GM21515 (cell line): ENCODE data around the gene HS6ST3.

Experiments
- ATAC-seq: cut with Tn5 transposase; IDR thresholded peaks from one replicate; pipeline ENCODE4 v1.9.1; 2021; ENCODE audit not compliant: unreplicated experiment

Gene HS6ST3

DNA sequence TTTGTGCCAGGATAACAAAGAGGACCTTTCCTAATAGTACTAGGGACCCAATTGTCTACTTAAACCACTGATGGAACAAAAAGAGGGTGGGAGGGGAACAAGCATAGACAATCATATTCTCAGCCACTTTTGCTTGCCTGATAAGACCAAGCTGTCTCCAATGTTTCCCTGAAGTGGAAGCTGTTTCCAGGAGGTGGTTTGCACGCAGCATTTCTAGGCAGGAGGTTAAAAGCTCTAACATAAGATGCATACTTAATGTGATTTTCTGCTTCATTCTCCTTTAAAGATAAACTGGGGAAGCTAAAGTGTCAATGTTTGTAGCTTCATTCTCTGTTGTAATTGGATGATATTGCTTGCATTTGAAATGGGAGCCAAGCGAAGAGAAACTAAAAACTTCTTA, 442.9 kb downstream of the HS6ST3 start:
- ATAC-seq: no peak

DNA sequence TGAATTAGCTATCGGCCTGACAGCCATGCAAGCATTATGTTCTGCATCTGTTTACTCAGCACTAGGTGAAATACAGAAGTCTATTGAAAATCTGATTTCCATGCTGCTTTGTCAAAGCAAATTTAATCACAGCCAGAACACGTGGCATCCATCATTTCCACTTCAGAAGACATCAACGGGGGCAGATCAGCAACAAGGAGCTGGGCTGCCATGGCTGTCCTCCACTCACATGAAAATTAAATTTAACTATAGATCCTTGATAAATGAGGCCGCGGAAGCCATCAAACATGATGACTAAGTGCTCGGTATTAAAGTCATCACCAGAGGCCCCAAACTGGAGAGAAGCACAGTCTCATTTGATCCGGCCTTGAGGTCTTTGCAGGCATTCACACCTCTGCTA, 443.5 kb downstream of the HS6ST3 start:
- no peak for ATAC-seq

DNA sequence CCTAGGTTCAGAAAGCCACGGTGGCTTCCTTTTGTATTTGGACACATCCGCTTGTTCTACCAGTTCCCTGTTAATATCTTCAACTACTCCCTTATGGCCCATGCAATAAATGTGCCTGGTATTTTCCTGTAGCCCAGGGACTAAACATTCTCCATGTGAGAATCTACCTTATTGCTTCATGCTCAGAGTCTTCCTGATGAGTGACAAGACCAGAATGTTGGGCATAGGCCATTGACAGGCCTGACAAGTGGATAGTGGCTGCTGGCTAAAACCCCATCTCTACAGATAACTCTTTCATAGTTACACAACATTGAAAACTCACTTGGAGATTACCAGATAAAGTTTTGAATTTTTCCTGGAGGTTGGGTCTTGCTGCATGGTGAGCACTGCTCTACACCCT, 449.9 kb downstream of the HS6ST3 start:
- no peak for ATAC-seq

DNA sequence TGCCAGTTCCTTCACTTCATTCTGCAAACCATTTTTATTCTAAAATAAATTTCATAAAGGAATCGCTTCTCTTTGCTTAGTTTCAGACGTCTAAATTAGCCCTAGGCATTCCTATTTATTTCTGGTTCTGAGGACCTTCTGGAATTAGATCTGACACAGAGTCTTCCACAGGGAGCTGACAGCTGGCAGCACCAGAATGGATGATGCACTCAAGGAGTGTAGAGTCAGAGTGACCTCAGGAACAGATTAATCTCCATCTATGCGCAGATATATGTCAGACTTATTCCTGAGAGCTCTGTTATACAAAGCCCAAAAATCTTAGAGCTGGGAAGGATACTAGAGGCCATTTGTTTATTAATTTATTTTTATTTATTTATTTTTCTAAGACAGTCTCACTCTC, 450.8 kb downstream of the HS6ST3 start:
- ATAC-seq: no peak

DNA sequence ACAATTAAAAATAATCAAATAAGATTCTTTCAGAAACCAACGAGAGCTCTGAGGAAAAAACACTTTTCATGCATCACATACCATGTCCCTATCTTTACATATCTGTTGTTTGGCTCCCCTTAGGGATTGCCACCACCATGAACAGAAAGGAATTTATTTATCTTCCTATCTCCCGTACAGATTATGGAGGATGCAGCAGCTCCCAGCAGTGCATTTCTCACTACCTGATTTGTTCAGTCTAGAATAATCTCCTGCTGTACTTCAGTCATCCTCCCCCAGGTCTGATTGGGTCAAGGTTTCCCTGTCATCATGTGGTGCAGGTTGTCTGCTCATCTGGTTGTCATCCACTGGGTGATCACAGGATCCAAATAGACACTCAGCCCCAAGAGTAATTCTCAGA, 453.1 kb downstream of the HS6ST3 start:
- no peak for ATAC-seq

DNA sequence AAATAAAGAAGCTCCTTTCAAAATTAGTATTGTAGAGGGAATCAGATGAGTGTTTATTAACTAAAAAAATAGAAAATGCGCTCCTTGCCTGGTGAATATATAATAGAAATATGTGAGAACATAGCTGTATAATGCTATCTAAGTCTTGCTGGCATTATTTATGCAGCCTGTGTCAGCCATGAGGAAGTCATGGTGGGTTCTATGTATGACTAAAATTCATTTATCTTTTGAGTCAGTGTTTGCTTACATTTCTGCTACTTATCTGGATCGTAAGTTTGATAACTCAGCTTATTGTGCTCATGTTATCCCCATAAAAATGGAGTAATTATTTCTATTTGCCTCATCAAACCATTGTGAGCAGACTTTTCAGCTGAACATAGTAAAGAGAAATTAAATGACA, 455.1 kb downstream of the HS6ST3 start:
- no peak for ATAC-seq

DNA sequence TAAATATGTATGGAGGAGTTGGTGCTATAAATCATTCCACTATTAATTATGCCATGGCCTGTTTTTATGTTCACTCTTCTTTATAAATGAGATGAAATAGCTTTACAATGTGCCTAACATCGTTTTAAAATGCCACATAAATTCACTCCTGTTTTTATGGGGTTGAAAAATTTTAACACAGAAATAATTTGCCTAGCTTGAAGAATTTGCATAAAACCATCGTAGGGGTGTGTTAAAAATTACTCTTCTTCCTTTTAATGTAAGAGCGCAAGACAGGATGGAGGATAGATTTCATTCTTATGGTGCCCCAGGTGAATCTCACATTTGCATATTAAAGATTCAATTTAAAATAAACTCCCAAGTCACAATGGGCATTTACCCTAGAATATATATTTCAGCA, 456.6 kb downstream of the HS6ST3 start:
- ATAC-seq: no peak

DNA sequence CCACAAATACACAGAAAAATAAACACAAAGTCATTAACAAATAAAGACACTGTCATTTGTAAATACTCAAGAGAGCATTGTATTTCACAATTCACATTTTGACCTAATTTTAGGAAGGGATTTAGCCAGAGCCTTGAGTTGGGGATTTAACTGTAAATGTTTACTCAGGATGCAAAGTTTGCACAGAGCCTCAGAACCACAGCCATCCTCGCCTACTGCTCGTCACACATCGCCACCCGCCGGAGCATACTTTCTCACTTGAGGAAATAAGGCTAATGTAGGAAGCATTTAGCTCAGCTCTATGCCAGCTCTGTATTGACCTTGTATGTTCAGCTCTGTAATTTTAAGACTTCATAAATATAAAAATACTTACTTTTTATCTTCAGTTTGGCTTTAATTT, 461.6 kb downstream of the HS6ST3 start:
- ATAC-seq: no peak

DNA sequence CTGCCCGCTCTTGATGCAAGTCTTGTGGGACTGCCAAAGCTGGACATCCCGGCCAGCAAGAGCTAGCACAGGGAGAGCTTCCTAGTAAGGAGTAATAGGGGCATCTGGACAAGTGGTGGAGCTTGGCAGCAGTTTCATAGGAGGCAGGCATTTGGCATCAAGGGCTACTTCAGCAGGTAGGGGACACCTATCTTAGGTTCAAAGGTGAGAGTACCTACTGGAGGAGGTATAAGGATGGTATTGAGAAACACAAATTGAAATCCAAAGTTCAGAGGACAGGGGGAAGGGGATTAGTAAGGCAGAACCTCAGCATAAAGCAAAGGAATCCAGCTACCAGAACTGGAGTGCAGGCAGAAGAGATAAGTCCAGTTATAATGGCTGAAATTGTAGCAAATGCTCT, 462.7 kb downstream of the HS6ST3 start:
- no peak for ATAC-seq

DNA sequence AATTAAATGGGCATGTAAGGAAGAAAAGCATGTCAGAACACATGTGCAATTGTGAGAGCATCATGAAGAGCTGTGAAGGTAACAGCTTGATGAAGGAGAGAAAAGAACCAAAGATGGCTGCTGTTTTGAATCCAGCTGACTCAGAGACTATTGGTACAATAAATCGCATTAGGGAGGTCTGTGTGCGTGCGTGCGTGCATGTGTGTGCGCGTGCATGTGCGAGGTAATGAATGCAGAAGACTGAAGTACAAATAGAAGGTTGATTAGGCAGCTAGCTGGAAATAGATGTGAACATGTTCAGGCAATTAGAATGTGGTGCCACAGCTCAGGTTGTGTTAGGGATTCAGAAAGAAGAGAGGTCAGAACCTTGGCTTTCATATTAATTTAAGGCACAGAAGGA, 463.9 kb downstream of the HS6ST3 start:
- ATAC-seq: no peak

DNA sequence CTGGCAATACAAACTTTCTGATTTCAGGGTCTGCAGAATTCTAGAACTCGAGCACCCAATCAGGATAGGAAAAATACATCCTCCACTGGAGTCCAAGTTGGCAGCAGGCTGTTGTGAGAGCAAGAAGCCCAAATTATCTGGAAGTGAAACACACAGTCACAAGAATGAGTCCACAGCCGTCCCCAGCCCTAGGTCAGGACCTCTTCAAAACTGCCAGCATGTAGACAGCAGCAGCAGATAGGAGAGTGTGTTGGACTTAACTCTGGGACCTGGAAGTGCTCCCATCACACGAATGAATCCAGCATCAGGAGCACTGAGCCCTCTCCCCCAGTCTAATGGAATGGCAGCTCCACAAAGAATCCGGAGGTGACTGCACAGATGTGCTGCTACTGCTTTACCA, 483.7 kb downstream of the HS6ST3 start:
- ATAC-seq: no peak

DNA sequence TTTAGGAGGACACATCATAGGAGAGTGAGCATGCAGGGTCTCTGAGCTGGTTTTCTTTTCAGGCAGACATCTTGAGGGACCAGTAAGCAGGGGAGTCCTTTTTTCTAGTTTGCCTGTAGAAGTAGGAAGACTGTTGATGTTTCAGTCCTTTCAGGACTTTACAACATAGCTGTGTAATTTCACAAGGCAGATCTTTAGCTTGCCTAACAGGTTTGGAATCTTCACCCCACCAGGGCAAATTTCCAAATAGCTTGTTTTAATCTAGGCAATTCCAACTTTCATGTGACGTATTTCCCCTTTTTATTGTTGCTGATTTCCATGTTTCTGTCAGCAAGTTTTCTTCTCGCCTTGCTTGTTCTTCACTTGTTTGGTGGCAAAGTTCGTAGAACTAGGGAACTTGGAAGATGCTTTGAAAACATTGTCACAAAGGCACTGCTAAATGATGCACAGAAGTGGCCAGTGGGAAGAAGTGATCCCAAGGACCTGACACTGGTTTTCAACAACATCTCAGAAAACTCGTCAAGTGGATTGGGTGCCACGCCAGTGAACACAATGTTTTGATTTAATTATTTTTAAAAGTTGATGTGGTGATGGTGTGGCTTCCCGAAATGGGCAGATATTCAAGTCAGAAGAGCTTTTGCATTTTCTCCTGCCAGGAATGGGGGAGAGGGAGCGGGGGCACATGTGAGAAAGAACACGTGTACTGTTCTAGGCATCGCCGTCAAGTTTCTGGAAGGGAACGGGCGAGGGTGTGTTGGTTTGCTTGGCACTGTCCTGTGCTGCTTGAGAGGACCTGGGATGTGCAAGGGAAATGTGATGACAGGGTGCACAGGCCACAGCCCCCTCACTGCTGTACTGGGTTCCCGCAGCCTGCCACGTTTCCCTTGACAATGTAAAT, 485.8 kb downstream of the HS6ST3 start:
- no peak for ATAC-seq

DNA sequence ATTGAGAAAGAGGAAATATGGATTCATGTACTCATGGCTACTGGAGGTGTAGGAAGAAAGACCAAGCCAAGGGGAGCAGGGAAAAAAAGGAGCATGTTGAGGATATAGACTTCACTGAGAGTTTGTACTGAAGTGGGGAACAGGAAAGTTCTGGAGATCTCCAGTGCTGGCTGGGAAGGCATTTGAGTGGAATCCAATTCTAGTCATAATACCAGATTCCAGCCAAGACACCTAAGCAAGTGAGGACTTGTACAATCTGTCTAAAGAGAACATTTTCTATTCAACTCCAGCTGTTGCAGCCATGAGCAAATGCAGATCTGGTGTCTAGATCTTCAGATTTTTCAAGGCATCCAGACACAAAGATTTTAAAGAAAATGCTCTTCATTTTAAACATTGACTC, 491.8 kb downstream of the HS6ST3 start:
- ATAC-seq: no peak

DNA sequence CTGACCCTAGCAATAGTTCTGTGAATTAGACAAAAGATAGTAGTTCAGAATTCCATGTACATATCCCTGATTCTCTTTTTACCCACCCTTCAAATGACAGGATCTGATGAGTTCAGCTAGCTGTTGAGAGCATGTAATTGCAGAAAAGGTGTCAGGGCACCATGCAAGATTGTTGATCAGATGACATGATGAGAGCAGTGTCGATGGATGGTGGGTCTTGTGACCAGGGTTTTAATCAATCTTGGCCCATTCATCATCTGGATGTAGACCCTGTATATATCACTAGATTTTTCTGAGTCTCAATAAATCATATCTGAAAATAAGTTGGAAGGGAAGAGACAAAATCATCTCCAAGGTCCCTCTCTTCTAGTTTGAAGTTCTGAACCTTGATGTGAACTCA, 525.3 kb downstream of the HS6ST3 start:
- ATAC-seq: no peak

DNA sequence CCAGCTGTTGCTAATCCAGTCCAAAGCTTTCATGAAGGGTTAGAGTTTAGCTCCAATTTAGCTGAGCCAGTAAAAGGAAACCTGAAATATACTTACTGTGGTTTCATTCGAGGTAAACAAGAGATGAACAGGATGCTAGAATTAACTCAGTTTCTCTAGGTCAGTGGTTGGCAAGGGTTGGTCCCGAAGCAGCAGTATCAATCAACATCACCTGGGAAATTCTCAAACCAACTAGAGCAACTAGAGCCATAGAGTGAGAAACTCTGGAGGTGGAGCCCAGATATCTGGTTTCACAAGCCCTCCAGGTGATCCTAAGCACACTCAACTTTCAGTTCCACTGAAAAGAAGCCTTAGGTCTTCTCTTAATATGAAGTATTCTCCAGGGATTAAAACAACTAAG, 527.6 kb downstream of the HS6ST3 start:
- no peak for ATAC-seq

DNA sequence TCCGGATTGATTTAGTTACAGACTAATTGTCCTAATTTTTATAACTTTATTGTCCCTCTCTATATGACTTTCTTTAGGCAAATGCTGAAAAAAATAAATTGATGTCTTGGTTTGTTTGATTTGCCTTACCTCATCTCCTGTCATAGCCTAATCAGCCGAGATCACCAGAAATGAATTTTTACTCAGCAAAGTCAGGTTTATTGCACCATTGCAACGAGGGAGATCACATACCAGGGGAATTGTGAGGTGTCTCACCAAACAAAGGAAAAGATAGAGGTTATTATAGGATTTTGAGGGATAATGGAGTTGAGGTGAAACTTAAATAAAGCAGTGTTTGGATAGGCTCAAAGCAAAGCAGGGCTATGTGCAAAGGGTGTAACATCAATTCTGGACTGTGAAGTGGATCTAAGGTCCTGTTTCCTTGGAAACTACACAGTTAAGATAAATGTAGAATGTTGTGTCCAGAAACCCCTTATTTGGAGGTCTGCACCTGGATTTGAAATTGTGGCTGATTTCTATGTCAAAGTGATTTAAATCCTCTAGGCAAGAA, 531.8 kb downstream of the HS6ST3 start:
- ATAC-seq: no peak

DNA sequence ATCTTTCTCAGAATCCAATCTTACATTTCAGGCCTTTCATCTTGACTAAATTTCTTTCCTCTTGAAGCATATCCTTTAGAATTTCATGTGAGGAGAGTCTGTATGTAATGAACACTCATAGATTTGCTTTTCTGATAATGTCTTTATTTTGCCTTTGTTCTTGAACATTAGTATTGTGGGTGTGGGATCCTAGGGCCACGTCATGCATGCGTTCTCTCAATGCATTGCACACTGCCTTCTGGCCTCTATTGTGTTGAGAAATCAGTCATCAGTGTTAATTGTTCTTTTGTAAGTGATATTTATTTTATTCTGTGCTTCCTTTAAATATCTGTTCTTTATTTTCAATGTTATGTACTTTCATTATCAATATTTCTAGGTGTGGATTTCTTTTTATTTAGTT, 539.4 kb downstream of the HS6ST3 start:
- no peak for ATAC-seq

DNA sequence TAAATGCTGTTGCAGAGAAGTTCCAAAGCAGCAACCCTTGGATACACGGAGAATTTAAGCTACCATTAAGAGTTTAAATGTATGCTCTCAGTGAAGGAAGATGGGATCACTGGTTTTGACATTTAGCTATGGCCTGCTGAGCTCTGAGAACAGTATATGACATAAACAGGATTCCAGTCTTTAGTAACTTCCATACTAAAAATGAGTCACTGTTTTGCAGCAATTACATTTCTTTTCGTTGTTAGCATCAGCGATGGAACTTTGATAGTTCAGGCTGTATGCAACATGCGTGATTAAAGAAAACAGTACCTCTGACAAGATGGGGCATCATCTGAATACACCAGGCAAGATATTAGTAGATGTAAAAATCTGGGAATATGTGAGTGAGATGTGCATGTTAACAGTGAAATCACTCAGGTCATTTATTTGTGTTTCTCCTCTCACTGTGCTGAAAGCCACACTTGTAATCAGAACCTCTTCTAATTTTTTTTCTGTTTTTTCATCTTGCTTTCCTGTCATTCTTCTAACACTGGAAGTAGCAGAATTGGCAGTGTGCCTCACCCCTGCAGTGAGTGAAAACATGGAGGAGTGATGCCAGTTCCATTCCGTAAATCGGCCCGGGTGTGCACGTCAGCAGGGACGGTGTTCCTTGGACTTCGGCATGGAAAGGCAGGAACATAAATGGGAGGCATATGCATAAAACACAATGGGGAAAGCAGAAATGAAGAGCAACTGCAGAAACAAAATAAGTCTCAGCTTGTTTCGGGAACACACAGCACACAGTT, 542.8 kb downstream of the HS6ST3 start:
- no peak for ATAC-seq

DNA sequence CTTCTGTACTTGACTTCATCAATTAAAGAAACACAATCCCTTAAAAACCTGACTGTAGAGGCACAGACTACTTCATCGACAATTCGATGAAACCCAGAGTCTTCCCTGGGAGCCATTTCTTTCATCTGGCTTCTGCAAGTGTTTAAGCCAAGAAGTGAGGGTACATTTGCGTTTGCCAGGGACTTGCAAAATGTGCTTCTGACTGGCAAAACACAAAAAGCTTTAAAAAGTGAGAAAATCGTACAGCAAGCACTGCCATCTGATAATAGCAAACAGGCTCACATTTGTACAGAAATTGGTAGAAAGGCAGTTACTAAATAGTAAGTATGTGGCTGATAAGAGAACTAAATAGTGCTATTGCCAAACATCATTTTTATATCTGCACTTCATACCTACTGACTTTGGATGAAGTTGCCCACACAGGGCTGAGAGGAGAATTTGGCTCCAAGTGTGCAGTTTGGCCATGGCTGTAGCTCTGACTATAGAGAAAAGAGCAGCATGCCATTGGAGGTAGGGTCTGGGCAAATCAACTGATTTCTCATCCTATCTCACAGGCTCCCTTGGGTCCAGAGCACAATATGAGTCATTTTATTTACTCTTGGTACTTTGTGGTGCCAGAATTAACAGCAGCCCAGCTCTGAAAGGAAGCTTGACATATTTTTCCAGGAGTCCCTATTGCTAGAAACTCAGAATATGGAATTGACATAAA, 546.2 kb downstream of the HS6ST3 start:
- ATAC-seq: no peak

DNA sequence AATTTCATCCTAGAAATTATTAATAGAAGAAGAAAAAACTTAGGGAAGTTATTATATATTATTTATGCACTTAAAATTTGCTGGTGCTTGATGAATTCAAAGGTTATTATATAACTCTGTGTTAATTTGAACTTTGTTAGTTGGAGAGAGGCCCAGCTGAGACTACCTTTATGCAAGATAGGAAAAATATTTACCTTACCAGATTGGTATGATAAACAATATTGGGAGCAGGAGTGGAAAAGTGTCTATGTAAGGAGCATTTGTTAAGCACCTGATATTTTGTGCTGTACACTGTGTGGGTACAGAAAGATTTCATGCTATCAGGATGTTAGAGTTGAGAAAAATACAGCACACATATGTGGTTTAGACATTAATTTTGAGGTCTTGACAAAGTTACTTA, 547.1 kb downstream of the HS6ST3 start:
- no peak for ATAC-seq

DNA sequence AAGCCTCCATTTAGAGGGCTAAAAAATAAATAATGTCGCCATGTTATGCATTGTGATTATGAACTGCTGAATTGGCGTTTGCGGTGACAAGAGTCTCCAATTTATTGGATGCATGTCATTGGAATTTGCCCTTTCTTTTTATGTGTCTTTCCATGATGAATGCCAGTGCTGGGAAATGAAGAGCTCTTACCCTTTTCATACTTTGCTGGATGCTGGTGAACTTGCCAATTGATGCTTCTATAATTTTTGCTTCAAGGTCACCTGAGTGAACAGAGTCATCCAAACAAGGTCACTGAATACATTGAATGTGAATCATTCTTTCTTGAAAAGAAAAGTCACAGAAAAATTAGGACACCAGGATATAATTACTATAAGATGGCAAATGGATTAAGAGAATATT, 556.2 kb downstream of the HS6ST3 start:
- no peak for ATAC-seq
